CD4-positive, alpha-beta T cell treated with Interleukin-2 at 100 ng/mL for 4 hours (primary cell): Measurements from ENCODE around the gene IGSF21.

ENCODE experiments used
- DNase-seq: peaks from one replicate; pipeline ENCODE4 v3.0.0-alpha.2; 2020; ENCODE audit warnings: low spot score

Gene IGSF21

GRCh38 chr1:18107369-18108298 lies at the start of gene IGSF21:
Gene IGSF21, plus strand, starts transcription at chr1:18107798. Its CDS starts 331 bp downstream, at chr1:18108129.
- no peak for DNase-seq

GRCh38 chr1:18058206-18058921 lies 49.2 kb upstream of the IGSF21 start:
- DNase-seq = no peak

GRCh38 chr1:18058981-18059605 lies 48.5 kb upstream of the IGSF21 start:
- no peak for DNase-seq

- no peak for DNase-seq
Measured at GRCh38 chr1:18060366-18060765, 47.2 kb upstream of the IGSF21 start.

GRCh38 chr1:18062185-18062584 lies 45.4 kb upstream of the IGSF21 start:
- no peak for DNase-seq

GRCh38 chr1:18064534-18064933 lies 43.1 kb upstream of the IGSF21 start:
- no peak for DNase-seq

- DNase-seq = no peak
Measured at GRCh38 chr1:18066576-18066975, 41.0 kb upstream of the IGSF21 start.

- DNase-seq = peak; percentile 18
Measured at GRCh38 chr1:18069903-18070302, 37.7 kb upstream of the IGSF21 start.

- DNase-seq = no peak
Measured at GRCh38 chr1:18072066-18072465, 35.5 kb upstream of the IGSF21 start.

- no peak for DNase-seq
Measured at GRCh38 chr1:18073066-18073642, 34.4 kb upstream of the IGSF21 start.

- DNase-seq = no peak
Measured at GRCh38 chr1:18077657-18078215, 29.9 kb upstream of the IGSF21 start.

- DNase-seq = no peak
Measured at GRCh38 chr1:18079941-18080735, 27.5 kb upstream of the IGSF21 start.

- DNase-seq = no peak
Measured at GRCh38 chr1:18085387-18086074, 22.1 kb upstream of the IGSF21 start.

- DNase-seq = no peak
Measured at GRCh38 chr1:18088077-18088594, 19.5 kb upstream of the IGSF21 start.

GRCh38 chr1:18089488-18089887 lies 18.1 kb upstream of the IGSF21 start:
- no peak for DNase-seq

- DNase-seq = no peak
Measured at GRCh38 chr1:18090636-18091035, 17.0 kb upstream of the IGSF21 start.

GRCh38 chr1:18091660-18092446 lies 15.7 kb upstream of the IGSF21 start:
- no peak for DNase-seq

- no peak for DNase-seq
Measured at GRCh38 chr1:18093193-18093592, 14.4 kb upstream of the IGSF21 start.

- DNase-seq = no peak
Measured at GRCh38 chr1:18093646-18094045, 14.0 kb upstream of the IGSF21 start.

- DNase-seq = no peak
Measured at GRCh38 chr1:18094096-18094495, 13.5 kb upstream of the IGSF21 start.
